Endothelial cell of umbilical vein (primary cell): ENCODE data around the gene UGT8.

ENCODE experiments used
- JUN ChIP-seq: IDR thresholded peaks from 2 replicates; pipeline ENCODE4 v1.6.1; 2011; ENCODE audit warnings: borderline replicate concordance, low read depth; ENCODE audit not compliant: insufficient read length, insufficient read depth
- POLR2A ChIP-seq: IDR thresholded peaks from 2 replicates; pipeline ENCODE4 v1.6.1; 2012; ENCODE audit warnings: low read depth, mild to moderate bottlenecking, control low read depth, low read length

- TF ChIP-seq POLR2A (no peak), JUN (no peak)
Observed at GRCh38 chr4:114673306-114673705, 74.7 kb downstream of the UGT8 start.
